ENCODE results near the gene PRKN.

- TF ChIP-seq CTCF (IDR thresholded peaks at IDR 0.05) (no peak), POLR2AphosphoS5 (IDR thresholded peaks at IDR 0.05) (no peak)
Measured at GRCh38 chr6:162750776-162751175, 23.2 kb upstream of the PRKN start.
